SK-MEL-5 (cell line): ENCODE measurements around the gene TMEM259. TPM values are rescaled to one million over a fixed set of nuclear protein-coding genes. Genes with fewer than 3 reads are reported as not detected.

Source experiments
- DNase-seq: peaks from one replicate; pipeline ENCODE4 v3.0.0-alpha.2; 2016; ENCODE audit warnings: low read depth, low spot score
- in situ Hi-C: cut with HindIII; loops from 2 replicates; pipeline ENCODE4 v1.10.0; 2016; ENCODE audit warnings: low sequenced_read_pairs, high pct_unique_total_duplicates, low pct_unique_long_range_greater_than_20kb
- polyA plus RNA-seq, 2 experiments: library from polyadenylated mRNA; depleted of rRNA; stranded (reverse); fragments of >200 nt; gene quantifications; 2 replicates each; pipeline ENCODE4 v1.2.3, GENCODE V29; 2015
- total RNA-seq: library from RNA; depleted of rRNA; stranded (reverse); fragments of >200 nt; shearing (Covaris generic); gene quantifications from 2 replicates; pipeline ENCODE4 v1.2.3, GENCODE V29; 2014; rRNA removed

TMEM259 gene
- total RNA-seq = 44.8 and 51.8 TPM in 2 replicates
- polyA plus RNA-seq (2015; cell fraction: cytosol; rRNA removed) = 91.1 and 104 TPM in 2 replicates
- polyA plus RNA-seq (2015; cell fraction: nucleus; rRNA removed) = 1,457 and 1,498 TPM in 2 replicates

GRCh38 chr19:1020868-1021425, at the start of gene TMEM259:
TMEM259 (minus strand) TSS chr19:1021123; CDS start chr19:1020996, 127 bp downstream.
- DNase-seq = peak; percentile 94
- in situ Hi-C loops = no loop called here

- no peak for DNase-seq
- in situ Hi-C loops = no loop called here
Observed at GRCh38 chr19:1070576-1070930, 49.6 kb upstream of the TMEM259 start.

GRCh38 chr19:1069009-1069779, 48.3 kb upstream of the TMEM259 start:
- DNase-seq = no peak
- in situ Hi-C loops = no loop called here

- in situ Hi-C loops = no loop called here
Observed at GRCh38 chr19:1068009-1069001, 47.4 kb upstream of the TMEM259 start.

GRCh38 chr19:1067341-1067957, 46.5 kb upstream of the TMEM259 start:
- DNase-seq = no peak
- in situ Hi-C loops = no loop called here

More at GRCh38 chr19:1068009-1069001, 47.4 kb upstream of the TMEM259 start:
- DNase-seq = no peak

- no peak for DNase-seq
Observed at GRCh38 chr19:1066748-1067340, 45.9 kb upstream of the TMEM259 start, which contains the start of gene ARHGAP45. ARHGAP45 (plus strand) TSS chr19:1067167; CDS start chr19:1067406, 239 bp downstream.

GRCh38 chr19:1066251-1066747, 45.4 kb upstream of the TMEM259 start:
- in situ Hi-C loops = no loop called here
- DNase-seq = no peak

More at GRCh38 chr19:1066748-1067340, 45.9 kb upstream of the TMEM259 start, which contains the start of gene ARHGAP45:
- in situ Hi-C loops = no loop called here

GRCh38 chr19:1065606-1066109, 44.7 kb upstream of the TMEM259 start:
- in situ Hi-C loops = no loop called here
- no peak for DNase-seq

GRCh38 chr19:1064661-1065605, 44.0 kb upstream of the TMEM259 start:
- in situ Hi-C loops = no loop called here
- no peak for DNase-seq

- DNase-seq = no peak
- in situ Hi-C loops = no loop called here
Observed at GRCh38 chr19:1063909-1064660, 43.2 kb upstream of the TMEM259 start.

GRCh38 chr19:1063030-1063908, 42.3 kb upstream of the TMEM259 start:
- in situ Hi-C loops = no loop called here
- peak; percentile 24 for DNase-seq

GRCh38 chr19:1062387-1063029, 41.6 kb upstream of the TMEM259 start:
- no peak for DNase-seq
- in situ Hi-C loops = no loop called here

- in situ Hi-C loops = no loop called here
- no peak for DNase-seq
Observed at GRCh38 chr19:1061987-1062386, 41.1 kb upstream of the TMEM259 start.

GRCh38 chr19:1060689-1061088, 39.8 kb upstream of the TMEM259 start:
- no peak for DNase-seq
- in situ Hi-C loops = no loop called here
